PC-9 (cell line): ENCODE measurements around the gene CC2D2A.

Source experiments
- EZH2 ChIP-seq: fragments of 200-600 bp; sonication (generic); IDR thresholded peaks from 2 replicates; pipeline ENCODE4 v1.8.0; 2017; ENCODE audit warnings: antibody characterized with exemption, low read depth
- TF ChIP-seq, protein P1 (sequence below): fragments of 200-600 bp; sonication (generic); conservative IDR thresholded peaks from 2 replicates; pipeline ENCODE4 v1.6.1; 2017; ENCODE audit warnings: mixed run types, antibody characterized with exemption, mild to moderate bottlenecking, moderate library complexity

DNA sequence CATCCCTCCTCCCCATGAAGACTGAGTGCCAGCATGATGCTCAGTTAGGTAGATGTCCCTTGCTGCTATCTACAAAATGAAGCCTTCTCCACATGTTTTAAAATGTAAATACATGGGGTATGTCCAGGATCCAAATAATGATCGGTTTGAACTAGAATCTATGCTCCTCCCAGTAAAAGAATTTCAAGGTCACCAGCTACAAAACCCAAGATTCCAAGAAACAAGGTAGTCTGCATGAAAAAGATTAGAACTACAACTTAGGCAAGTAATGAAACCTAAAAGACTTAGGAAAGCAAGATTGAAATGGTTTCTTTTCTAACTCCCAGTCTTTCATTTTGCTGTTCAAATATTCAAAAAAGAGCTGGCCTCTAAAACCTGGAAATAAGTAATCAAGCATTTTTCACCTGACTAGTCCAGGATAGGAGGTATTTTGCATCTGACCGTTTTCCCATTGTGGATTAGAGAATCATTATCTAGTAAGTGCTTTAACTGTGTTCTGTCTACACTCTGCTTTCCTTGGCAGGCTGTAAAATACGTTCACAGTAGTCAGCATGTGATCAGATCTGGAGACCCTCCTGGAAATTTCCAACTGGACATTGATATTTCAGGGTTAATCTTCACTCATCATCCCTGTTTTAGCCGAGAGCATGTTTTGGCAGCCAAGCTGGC, 57.4 kb downstream of the CC2D2A start:
- TF ChIP-seq, protein P1, sequence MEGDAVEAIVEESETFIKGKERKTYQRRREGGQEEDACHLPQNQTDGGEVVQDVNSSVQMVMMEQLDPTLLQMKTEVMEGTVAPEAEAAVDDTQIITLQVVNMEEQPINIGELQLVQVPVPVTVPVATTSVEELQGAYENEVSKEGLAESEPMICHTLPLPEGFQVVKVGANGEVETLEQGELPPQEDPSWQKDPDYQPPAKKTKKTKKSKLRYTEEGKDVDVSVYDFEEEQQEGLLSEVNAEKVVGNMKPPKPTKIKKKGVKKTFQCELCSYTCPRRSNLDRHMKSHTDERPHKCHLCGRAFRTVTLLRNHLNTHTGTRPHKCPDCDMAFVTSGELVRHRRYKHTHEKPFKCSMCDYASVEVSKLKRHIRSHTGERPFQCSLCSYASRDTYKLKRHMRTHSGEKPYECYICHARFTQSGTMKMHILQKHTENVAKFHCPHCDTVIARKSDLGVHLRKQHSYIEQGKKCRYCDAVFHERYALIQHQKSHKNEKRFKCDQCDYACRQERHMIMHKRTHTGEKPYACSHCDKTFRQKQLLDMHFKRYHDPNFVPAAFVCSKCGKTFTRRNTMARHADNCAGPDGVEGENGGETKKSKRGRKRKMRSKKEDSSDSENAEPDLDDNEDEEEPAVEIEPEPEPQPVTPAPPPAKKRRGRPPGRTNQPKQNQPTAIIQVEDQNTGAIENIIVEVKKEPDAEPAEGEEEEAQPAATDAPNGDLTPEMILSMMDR: no peak
- no peak for TF ChIP-seq EZH2
